IPS-18a (cell line): Measurements from ENCODE around the gene MAN1B1.
A peak's percentile ranks its signal among the peaks of the same experiment; 100 is the strongest.

Experiments used
- H3K27ac ChIP-seq: one replicate; pipeline ENCODE4 v1.5.1; 2013; ENCODE audit warnings: low read length
- H3K27me3 ChIP-seq: one replicate; pipeline ENCODE4 v1.6.1; 2013; ENCODE audit warnings: mild to moderate bottlenecking, low read length; ENCODE audit not compliant: control insufficient read depth, insufficient read depth
- H3K36me3 ChIP-seq: one replicate; pipeline ENCODE4 v1.6.1; 2013; ENCODE audit warnings: low read depth, low read length; ENCODE audit not compliant: control insufficient read depth
- H3K4me1 ChIP-seq: one replicate; pipeline ENCODE4 v1.6.1; 2013; ENCODE audit warnings: low read depth, low read length; ENCODE audit not compliant: control insufficient read depth
- H3K4me3 ChIP-seq: one replicate; pipeline ENCODE4 v1.5.1; 2013; ENCODE audit warnings: low read length
- H3K9ac ChIP-seq: one replicate; pipeline ENCODE4 v1.6.1; 2013; ENCODE audit warnings: mild to moderate bottlenecking, low read length, moderate library complexity
- H3K9me3 ChIP-seq: one replicate; pipeline ENCODE4 v1.6.1; 2013; ENCODE audit warnings: low read depth, low read length; ENCODE audit not compliant: control insufficient read depth

The MAN1B1 gene

DNA sequence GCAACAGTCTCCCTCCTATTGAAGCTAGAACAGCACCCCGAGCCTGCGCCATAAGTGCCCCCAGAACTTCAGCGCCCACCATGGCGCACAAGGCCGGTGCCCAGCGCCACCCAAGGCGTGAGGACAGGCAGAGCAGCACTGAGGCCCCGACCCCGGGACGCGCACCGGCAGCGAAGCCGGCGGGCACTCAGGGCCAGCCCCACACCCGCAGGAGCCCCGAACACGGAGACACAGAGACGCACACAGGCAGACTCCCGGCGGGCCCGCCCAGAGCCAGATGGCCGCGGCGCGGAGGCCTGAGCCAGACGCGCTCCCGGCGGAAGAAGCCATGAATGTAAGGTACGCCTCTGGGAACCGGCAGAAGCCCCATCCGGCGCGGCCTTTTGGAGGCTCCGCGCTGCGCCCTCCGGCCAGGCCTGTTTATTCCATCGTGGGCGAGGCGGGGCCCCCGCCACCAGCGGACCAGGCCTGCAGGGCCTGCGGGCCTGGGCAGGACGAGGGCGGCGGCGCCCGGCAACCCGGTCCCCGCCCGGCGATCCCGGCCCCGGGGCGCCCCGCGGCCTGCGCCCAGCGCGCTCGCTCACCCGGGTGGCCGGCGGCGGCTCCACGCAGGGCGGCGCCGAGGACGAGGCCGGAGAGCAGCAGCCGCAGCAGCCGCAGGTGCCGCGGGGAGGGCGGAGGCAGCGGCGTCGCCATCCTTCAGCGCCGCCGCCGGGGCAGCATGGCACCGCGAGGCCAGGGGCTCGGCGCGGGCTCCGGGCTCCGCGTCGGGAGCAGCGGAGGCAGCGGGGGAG lies 41.3 kb upstream of the MAN1B1 start:
- Histone ChIP-seq H3K4me1 (no peaks in the 10 kb centered on the region), H3K27me3 (peaks cover 53% of the 10 kb centered on the region), H3K9ac (no peak overlapping the region), H3K36me3 (no peaks in the 10 kb centered on the region), H3K27ac (no peak overlapping the region), H3K9me3 (no peaks in the 10 kb centered on the region), H3K4me3 (peak overlapping the region; percentile 71)

DNA sequence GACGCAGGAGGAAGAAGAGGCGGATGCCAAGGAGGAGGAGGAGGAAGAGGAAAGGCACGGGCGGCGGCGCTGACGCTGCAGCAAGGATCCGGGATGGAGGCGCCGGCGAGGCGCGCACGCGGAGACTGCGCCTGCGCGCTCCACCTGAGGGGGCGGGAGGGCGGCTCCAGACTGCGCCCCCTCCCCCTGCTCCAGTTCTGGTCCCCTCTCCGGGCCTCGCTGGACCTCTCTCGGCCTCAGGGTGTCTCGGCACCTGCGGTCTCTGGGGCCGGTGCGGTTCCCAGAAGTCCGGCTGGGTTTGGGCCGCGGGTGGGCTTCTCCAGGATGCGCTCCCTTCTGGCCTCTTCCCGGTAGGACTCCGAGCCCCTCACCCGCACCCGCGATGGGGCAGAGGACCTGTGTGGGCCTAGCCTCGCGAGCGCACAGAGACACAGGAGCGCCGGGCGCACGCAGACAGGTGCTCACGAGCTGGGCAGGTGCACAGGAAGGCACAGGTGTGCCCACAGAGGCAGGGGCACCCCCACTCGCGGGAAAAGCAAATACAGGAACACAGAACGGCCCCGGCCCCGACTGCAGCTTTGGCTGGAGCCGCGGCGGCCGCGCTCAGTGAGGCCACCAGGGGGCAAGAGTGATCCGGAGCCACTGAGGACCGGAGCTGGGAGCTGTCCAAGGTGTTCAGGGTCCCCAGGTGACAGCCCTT lies 40.5 kb upstream of the MAN1B1 start, which contains the start of gene NPDC1:
Gene NPDC1 (minus strand): TSS at position 90 of the 700 bp plus-strand sequence. CDS start 188 bp downstream, outside the sequence.
- H3K4me1 ChIP-seq = no peaks in the 10 kb centered on the region
- peaks cover 60% of the 10 kb centered on the region for H3K27me3 ChIP-seq
- no peak within 1 kb of the TSS for H3K27ac ChIP-seq
- H3K4me3 ChIP-seq = peak within 1 kb of the TSS; percentile 71
- H3K9ac ChIP-seq = no peak within 1 kb of the TSS
- H3K36me3 ChIP-seq = no peaks in the 10 kb centered on the region
- H3K9me3 ChIP-seq = no peaks in the 10 kb centered on the region

DNA sequence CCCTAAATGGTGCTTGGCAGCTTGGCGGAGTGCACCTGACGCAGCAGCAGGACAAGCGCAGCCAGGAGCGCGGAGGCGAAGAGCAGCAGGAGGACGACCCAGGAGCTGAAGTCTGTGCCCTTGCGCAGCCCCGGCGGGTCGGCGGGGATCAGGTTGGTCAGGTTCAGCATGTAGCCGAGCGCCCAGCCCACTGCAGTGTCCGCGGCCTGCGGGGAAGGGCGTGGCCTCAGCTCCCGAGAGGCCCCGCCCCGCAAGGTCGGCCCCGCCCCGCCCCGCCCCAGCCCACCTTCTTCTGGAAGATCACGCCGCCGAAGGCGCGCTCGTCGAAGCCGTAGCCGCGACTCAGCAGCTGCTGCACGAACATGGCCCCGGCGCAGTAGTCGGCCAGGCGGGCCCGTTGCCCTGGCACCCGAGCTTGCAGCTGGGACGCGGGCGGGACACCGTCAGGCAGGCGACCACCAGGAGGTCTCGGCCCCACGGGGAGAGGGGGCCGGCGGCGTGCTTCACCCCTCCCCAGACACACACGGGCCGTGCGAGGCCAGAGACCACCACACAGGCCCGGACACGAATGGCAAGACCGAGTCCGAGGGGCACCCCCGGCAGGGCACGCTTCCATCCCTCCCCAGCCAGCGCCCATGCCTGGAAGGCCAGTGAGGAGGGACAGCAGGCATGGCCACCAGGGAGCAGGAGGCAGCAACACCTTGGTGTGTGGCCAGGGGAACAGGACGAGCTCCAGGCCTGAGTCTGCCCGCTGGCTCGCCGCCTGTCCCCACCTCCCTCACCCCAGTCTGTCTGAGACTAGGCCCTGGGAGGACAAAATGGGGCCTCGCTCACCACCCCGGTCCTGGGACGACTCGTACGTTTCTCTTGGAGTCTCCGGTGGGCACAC lies 37.9 kb upstream of the MAN1B1 start:
- no peak overlapping the region for H3K4me3 ChIP-seq
- no peak overlapping the region for H3K9ac ChIP-seq
- no peaks in the 10 kb centered on the region for H3K4me1 ChIP-seq
- H3K9me3 ChIP-seq = no peaks in the 10 kb centered on the region
- H3K27me3 ChIP-seq = peaks cover 87% of the 10 kb centered on the region
- no peak overlapping the region for H3K27ac ChIP-seq
- H3K36me3 ChIP-seq = no peaks in the 10 kb centered on the region

DNA sequence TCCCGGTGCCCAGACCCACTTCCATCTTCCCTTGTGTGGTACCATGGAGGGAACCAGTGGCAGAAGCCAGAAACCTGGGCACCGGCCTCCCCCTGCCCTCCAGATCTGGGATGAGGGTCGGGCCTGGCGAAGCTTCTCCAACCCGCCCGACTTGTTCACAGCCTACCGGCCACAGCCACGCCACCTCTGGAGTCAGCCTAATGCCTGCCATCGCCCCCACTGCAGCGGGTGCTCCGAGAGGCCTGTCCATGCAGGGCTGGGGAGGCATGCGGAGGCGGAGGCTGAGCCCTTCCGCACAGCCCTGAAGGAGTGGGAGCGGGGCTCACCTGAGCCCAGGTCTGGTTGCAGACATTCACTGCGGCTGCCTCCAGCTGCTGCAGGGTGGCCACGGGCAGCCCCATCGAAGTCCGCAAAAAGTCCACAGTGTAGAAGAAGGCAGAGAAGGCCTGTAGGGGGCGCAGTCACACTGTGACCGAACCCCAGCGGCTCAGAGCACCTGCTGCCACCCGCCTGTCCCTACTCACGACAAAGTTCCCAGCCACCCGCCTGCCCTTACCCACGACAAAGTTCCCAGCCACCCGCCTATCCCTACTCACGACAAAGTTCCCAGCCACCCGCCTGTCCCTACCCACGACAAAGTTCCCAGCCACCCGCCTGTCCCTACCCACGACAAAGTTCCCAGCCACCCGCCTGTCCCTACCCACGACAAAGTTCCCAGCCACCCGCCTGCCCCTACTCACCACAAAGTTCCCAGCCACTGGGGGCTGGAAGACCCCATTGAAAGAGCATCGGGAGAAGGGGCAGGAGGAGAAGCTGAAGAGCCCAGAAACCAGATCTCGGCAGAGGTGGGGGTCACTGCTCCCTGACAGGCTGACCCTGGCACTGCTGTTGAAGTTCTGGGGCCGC lies 37.0 kb upstream of the MAN1B1 start:
- peaks cover 88% of the 10 kb centered on the region for H3K27me3 ChIP-seq
- no peaks in the 10 kb centered on the region for H3K36me3 ChIP-seq
- H3K9me3 ChIP-seq = no peaks in the 10 kb centered on the region
- H3K4me3 ChIP-seq = no peak overlapping the region
- no peaks in the 10 kb centered on the region for H3K4me1 ChIP-seq
- no peak overlapping the region for H3K27ac ChIP-seq
- H3K9ac ChIP-seq = no peak overlapping the region

DNA sequence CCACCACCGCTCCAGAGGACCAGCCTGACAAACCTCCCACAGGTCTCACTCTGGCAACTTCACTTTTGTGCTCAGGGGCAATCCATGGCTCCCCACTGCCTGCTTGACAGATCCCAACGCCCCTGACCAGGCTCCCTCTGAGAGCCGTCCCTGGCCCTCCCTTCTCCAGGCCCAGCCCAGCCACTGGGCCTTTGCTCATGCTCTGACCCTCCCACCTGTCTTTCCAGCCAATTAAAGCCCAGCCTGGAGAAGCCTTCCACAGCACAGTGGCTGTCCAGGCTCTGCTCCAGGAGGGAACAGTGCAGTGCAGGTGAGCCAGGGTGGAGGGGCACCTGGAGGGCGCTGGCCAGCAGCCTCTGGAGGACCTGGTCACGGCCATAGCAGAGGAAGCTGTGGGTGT lies 36.2 kb upstream of the MAN1B1 start:
- Histone ChIP-seq H3K36me3 (no peaks in the 10 kb centered on the region), H3K9me3 (no peaks in the 10 kb centered on the region), H3K27ac (no peak overlapping the region), H3K4me1 (no peaks in the 10 kb centered on the region), H3K27me3 (peaks cover 88% of the 10 kb centered on the region), H3K9ac (no peak overlapping the region), H3K4me3 (no peak overlapping the region)

DNA sequence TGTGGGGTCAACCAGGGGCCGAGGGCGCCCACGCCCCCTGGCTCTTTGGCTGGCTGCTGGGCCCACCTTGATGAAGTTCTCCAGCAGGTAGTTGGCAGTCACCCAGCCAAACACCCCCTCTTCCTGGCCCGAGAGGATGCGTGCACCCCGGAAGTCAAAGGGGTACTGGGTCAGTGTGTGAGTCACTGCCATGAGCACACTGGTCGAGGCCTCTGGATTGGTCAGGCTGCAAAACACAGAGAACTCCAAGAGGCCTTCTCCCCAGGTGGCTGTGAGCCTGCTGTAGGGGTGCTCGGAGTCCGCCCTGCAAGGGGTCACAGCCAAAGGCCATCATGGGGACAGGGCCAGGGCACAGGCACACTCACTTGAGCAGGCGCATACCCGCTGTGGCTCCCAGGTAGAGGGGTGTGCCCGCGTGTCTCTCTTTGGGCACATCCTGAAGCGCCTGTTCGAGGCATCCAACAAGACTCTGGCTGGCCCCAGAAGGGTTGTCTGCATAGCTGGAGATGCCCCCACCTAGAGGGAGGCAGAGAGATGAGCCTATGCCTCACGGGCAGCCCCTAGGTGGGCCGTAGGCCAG lies 35.5 kb upstream of the MAN1B1 start:
- Histone ChIP-seq H3K27me3 (peaks cover 93% of the 10 kb centered on the region), H3K4me3 (no peak overlapping the region), H3K27ac (no peak overlapping the region), H3K36me3 (no peaks in the 10 kb centered on the region), H3K9me3 (no peaks in the 10 kb centered on the region), H3K4me1 (no peaks in the 10 kb centered on the region), H3K9ac (no peak overlapping the region)

DNA sequence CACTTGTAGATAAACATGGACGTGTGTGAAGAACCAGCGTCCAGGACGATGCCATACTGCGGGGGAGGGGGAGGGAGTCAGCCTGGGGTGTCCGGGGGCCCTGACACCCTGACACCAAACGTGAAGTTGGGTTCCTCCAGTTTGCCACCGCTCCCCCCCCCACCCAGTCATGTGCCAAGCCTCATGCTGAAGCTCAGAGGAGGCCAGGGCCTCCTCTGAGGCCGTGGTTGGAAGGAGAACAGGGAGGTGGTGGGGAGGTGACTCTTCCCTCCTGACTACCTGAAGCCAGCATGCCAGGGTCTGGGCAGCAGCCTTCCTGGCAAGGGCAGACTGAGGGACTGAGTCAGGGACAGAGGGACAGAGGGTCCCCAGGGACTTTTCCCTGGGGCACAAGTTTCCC lies 34.5 kb upstream of the MAN1B1 start:
- H3K4me3 ChIP-seq = no peak overlapping the region
- no peaks in the 10 kb centered on the region for H3K36me3 ChIP-seq
- H3K27me3 ChIP-seq = peaks cover 86% of the 10 kb centered on the region
- no peaks in the 10 kb centered on the region for H3K9me3 ChIP-seq
- no peak overlapping the region for H3K9ac ChIP-seq
- H3K4me1 ChIP-seq = no peaks in the 10 kb centered on the region
- H3K27ac ChIP-seq = no peak overlapping the region

DNA sequence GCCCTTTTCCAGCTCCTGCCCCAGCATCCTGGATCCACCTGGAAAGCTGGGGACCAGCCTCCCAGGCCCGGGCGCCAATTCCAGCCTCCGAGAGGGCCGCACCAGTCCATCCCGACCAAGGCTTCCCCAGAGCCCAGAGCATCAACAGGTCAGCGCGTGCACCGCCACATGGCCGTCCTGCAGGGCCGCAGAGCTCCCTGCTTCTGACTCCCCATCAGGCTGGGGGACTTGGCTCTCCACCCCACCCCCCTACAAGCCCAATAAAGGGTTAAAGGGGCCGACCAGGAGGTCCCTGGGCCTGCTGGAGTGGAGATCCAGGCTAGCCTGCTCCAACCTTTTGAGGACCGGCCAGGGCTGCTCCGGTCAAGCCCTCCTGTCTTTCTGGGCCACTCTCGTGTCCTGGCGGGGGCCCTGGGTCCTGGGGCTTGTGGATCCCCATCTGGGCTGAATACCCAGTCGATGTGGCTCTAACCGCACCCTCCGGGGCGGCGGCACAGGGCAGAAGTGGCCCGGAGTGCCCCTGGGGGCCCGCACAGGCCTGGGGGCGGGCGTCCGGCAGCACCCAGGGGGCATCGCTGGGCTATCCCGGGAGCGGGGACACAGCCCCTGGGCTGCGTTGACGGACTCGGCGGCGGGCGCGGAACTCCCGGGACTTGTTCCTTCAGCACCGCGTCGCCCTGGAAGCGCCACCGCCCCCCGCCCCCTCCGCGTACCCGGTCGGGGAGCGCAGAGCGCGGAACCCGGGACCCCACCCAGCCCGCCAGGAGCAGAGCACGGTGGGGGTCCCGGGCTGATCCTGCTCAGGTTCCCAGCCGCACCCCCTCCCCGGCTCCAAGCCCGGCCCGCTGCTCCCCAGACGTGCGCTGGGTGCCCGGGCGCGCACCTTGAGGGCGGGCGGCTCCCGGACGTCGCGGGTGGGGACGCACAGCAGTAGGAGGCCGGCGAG lies 33.5 kb upstream of the MAN1B1 start:
- Histone ChIP-seq H3K27ac (no peak overlapping the region), H3K9me3 (no peaks in the 10 kb centered on the region), H3K27me3 (peaks cover 80% of the 10 kb centered on the region), H3K36me3 (no peaks in the 10 kb centered on the region), H3K4me1 (no peaks in the 10 kb centered on the region), H3K4me3 (peak overlapping the region; percentile 27), H3K9ac (no peak overlapping the region)

DNA sequence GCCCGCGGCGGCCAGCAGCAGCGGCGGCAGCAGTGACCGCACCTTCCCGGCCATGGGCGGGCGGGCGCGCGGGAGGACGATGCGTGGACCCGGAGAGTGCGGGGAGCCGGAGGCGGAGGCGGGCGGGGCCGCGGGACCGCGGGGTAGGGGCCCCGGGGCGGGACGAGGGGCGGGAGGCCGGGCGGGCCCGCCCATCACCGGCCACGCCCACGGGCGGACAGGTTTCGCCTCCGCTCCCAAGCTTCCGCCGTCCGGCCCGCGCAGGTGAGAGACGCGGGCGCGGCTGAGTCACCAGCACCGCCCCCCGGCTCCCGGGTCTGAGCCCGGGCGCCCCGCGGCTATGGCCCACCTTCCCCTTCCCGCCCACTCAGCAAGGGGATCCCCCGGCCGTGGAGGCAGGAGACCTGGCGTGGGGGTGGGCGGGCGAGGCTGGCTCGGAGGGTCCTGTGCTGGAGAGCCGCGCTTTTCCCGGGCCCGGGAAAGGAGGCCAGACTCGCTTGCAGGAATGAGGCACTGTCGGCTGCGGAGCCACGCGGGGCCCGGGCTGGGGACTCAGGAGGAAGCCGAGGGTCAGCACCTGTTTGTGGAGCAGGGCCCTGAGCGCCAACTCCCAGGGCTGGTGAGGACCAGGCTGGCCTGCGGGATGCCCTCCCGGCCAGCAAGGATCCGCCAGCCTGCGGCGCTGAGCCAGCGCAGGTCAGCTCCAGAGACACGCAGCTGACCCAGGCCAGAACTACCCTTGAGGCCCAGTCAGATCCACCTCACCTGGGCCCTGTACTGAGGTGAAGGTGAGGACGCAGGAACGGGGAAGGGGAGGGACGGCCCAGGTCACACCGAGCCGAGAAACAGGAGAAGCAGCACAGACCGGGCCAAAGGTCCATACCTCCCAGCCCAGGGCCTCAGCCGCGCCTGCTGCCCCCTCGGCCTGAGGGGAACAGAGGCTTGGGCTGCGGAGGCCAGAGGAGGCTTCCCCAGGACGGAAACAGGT lies 32.5 kb upstream of the MAN1B1 start, which contains the start of gene ENTPD2:
Gene ENTPD2 (minus strand): TSS at position 118 of the 988 bp plus-strand sequence. CDS start 64 bp downstream, at position 54.
- peak within 1 kb of the TSS; percentile 27 for H3K4me3 ChIP-seq
- H3K36me3 ChIP-seq = no peaks in the 10 kb centered on the region
- no peaks in the 10 kb centered on the region for H3K4me1 ChIP-seq
- H3K27ac ChIP-seq = no peak within 1 kb of the TSS
- no peaks in the 10 kb centered on the region for H3K9me3 ChIP-seq
- H3K9ac ChIP-seq = no peak within 1 kb of the TSS
- peaks cover 78% of the 10 kb centered on the region for H3K27me3 ChIP-seq
